K562 (cell line): ENCODE measurements around the gene TAGLN3.

Experiments
- C11orf30 ChIP-seq: fragments of 450-650 bp; IDR thresholded peaks from 2 replicates; pipeline ENCODE4 v1.6.1; 2016; ENCODE audit warnings: low read depth, mild to moderate bottlenecking
- CBX5 ChIP-seq: IDR thresholded peaks from 2 replicates; pipeline ENCODE4 v1.6.1; 2014; ENCODE audit warnings: low read depth, borderline replicate concordance
- CC2D1A ChIP-seq: fragments of 450-650 bp; IDR thresholded peaks from 2 replicates; pipeline ENCODE4 v1.6.1; 2017; ENCODE audit warnings: mild to moderate bottlenecking
- ZNF586 ChIP-seq: fragments of 450-650 bp; formaldehyde crosslinking; conservative IDR thresholded peaks from 2 replicates; pipeline ENCODE4 v1.4.0; 2020; ENCODE audit warnings: mild to moderate bottlenecking, moderate library complexity

GRCh38 chr3:111971533-111972130 is 27.1 kb upstream of the TAGLN3 start:
- TF ChIP-seq C11orf30 (no peak), ZNF586 (CRISPR knock-in tag) (no peak), CC2D1A (no peak), CBX5 (no peak)
